HCT116 (cell line): ENCODE measurements around the gene CAMKK2. TPM values are rescaled to one million over a fixed set of nuclear protein-coding genes. Genes with fewer than 3 reads are reported as not detected.
A peak's percentile ranks its signal among the peaks of the same experiment; 100 is the strongest.

Experiments used
- ATAC-seq: fragments of 200-7000 bp; cut with Tn5 transposase; 2 replicates; pipeline ENCODE4 v1.9.1; 2020; ENCODE audit warnings: mild to moderate bottlenecking, moderate library complexity
- BruUV-seq: library from RNA; stranded (reverse); fragments of 400-500 nt; replicated peaks from 2 replicates; lab custom pipeline; 2021; lab: Mats Ljungman, UMichigan
- CTCF ChIA-PET: fragments of 300-600 bp; sonication (Branson Sonifier 250); formaldehyde crosslinking; loops from one replicate; lab custom pipeline; 2021; ENCODE audit warnings: antibody characterized with exemption; lab: Charles Lee
- POLR2A ChIA-PET: fragments of 300-600, 350-600 bp; sonication (Branson Sonifier 250); formaldehyde crosslinking; loops from one replicate; lab custom pipeline; 2021; ENCODE audit warnings: antibody characterized with exemption; lab: Charles Lee
- RAD21 ChIA-PET, 2 experiments: fragments of 300-600 bp; sonication (Branson Sonifier 250); formaldehyde crosslinking; loops; one replicate each; lab custom pipeline; 2023; ENCODE audit warnings: low total read pairs in 2 of 2; ENCODE audit not compliant: uncharacterized antibody in 2 of 2, unreplicated experiment in 2 of 2, low non-redundant PET in 1 of 2; lab: Charles Lee
- DNase-seq: peaks from one replicate; pipeline ENCODE4 v3.0.0-alpha.2; 2010; ENCODE audit warnings: low read depth, low spot score
- H2AFZ ChIP-seq: fragments of 200-600 bp; shearing (Covaris generic), sonication (generic); 2 replicates; pipeline ENCODE4 v1.6.1; 2017; ENCODE audit warnings: low read depth, mixed run types, mixed read lengths, antibody characterized with exemption, low read length; ENCODE audit not compliant: poor library complexity, severe bottlenecking
- H3K27ac ChIP-seq: 2 replicates; pipeline ENCODE4 v1.5.1; 2012; ENCODE audit warnings: low read depth, low read length
- H3K27me3 ChIP-seq: fragments of 200-600 bp; sonication (generic); 2 replicates; pipeline ENCODE4 v1.6.1; 2016; ENCODE audit warnings: mixed run types, low read length, mixed read lengths; ENCODE audit not compliant: insufficient read depth
- H3K36me3 ChIP-seq, 2 experiments: fragments of 200-500 bp in 1 of 2; fragments of 200-600 bp in 1 of 2; sonication (Bioruptor generic) in 1 of 2; sonication (generic) in 1 of 2; 2 replicates each; pipeline versions ENCODE4 v1.5.1 to v1.6.1; 2014 to 2016; ENCODE audit warnings: low read length in 2 of 2, inconsistent platforms in 1 of 2, mixed read lengths in 1 of 2, mixed run types in 1 of 2; ENCODE audit not compliant: insufficient read depth in 2 of 2, control insufficient read depth in 1 of 2
- H3K4me1 ChIP-seq, 2 experiments: fragments of 200-600 bp in 1 of 2; sonication (generic) in 1 of 2; 2 replicates each; pipeline versions ENCODE4 v1.5.1 to v1.6.1; 2012 to 2017; ENCODE audit warnings: low read length in 2 of 2, inconsistent platforms in 1 of 2, mild to moderate bottlenecking in 1 of 2, mixed read lengths in 1 of 2, mixed run types in 1 of 2, moderate library complexity in 1 of 2; ENCODE audit not compliant: insufficient read depth in 2 of 2, control insufficient read depth in 1 of 2
- H3K4me2 ChIP-seq: fragments of 200-600 bp; sonication (generic); 2 replicates; pipeline ENCODE4 v1.6.1; 2017; ENCODE audit warnings: mixed run types, low read length, mixed read lengths
- H3K4me3 ChIP-seq, 2 experiments: fragments of 200-600 bp in 1 of 2; sonication (generic) in 1 of 2; replicated peaks in 1 of 2; 2 replicates each; pipeline ENCODE4 v1.5.1; 2011 to 2016; ENCODE audit warnings: low read length in 2 of 2, control low read depth in 1 of 2, low read depth in 1 of 2, mild to moderate bottlenecking in 1 of 2, mixed read lengths in 1 of 2, mixed run types in 1 of 2
- H3K79me2 ChIP-seq: fragments of 200-600 bp; sonication (generic); 2 replicates; pipeline ENCODE4 v1.6.1; 2017; ENCODE audit warnings: mild to moderate bottlenecking, mixed run types, low read length, moderate library complexity, mixed read lengths; ENCODE audit not compliant: insufficient read depth
- H3K9ac ChIP-seq: fragments of 200-600 bp; sonication (generic); 2 replicates; pipeline ENCODE4 v1.6.1; 2016; ENCODE audit warnings: low read length, mixed read lengths
- H3K9me2 ChIP-seq: fragments of 200-600 bp; sonication (generic), shearing (Covaris generic); 2 replicates; pipeline ENCODE4 v1.6.1; 2017; ENCODE audit warnings: mixed run types, mild to moderate bottlenecking, moderate library complexity; ENCODE audit not compliant: insufficient read depth
- H3K9me3 ChIP-seq, 2 experiments: fragments of 200-500 bp in 1 of 2; fragments of 200-600 bp in 1 of 2; sonication (Bioruptor generic) in 1 of 2; sonication (generic) in 1 of 2; 2 replicates each; pipeline ENCODE4 v1.6.1; 2014 to 2017; ENCODE audit warnings: low read length in 2 of 2, mixed read lengths in 2 of 2, inconsistent platforms in 1 of 2, low read depth in 1 of 2, mild to moderate bottlenecking in 1 of 2, mixed run types in 1 of 2, moderate library complexity in 1 of 2; ENCODE audit not compliant: control insufficient read depth in 1 of 2, insufficient read depth in 1 of 2
- H4K20me1 ChIP-seq: fragments of 200-600 bp; sonication (generic), shearing (Covaris generic); 2 replicates; pipeline ENCODE4 v1.6.1; 2017; ENCODE audit warnings: mixed run types, mild to moderate bottlenecking, moderate library complexity; ENCODE audit not compliant: insufficient read depth
- CBX3 ChIP-seq: IDR thresholded peaks from 2 replicates; pipeline ENCODE4 v1.6.1; 2012; ENCODE audit warnings: low read depth
- EZH2 ChIP-seq: fragments of 200-600 bp; sonication (generic); IDR thresholded peaks from 2 replicates; pipeline ENCODE4 v1.6.1; 2017; ENCODE audit warnings: antibody characterized with exemption, mixed run types
- RAD21 ChIP-seq: IDR thresholded peaks from 2 replicates; pipeline ENCODE4 v1.6.1; 2012; ENCODE audit warnings: low read depth, mild to moderate bottlenecking
- intact Hi-C: fragments of 100-400 bp; cut with micrococcal nuclease; formaldehyde crosslinking; loops from 2 replicates; pipeline ENCODE4 v1.10.0; 2022
- total RNA-seq: library from RNA; stranded (reverse); gene quantifications from one replicate; pipeline ENCODE4 v1.2.1, GENCODE V29; 2021; ENCODE audit not compliant: unreplicated experiment
- TF ChIP-seq, protein P1 (sequence below), 3 experiments: fragments of 200-600 bp in 1 of 3; sonication (generic) in 1 of 3; IDR thresholded peaks in 2 of 3; conservative IDR thresholded peaks in 1 of 3; 2 replicates each; pipeline ENCODE4 v1.5.1; 2012 to 2017; ENCODE audit warnings: low read depth in 2 of 3, low read length in 2 of 3, antibody characterized with exemption in 1 of 3, borderline replicate concordance in 1 of 3, control low read depth in 1 of 3, mild to moderate bottlenecking in 1 of 3, mixed read lengths in 1 of 3, mixed run types in 1 of 3, moderate library complexity in 1 of 3; ENCODE audit not compliant: insufficient read depth in 1 of 3

CAMKK2 gene
- total RNA-seq, 1 experiment from 2014 or later: 33.8 TPM

DNA sequence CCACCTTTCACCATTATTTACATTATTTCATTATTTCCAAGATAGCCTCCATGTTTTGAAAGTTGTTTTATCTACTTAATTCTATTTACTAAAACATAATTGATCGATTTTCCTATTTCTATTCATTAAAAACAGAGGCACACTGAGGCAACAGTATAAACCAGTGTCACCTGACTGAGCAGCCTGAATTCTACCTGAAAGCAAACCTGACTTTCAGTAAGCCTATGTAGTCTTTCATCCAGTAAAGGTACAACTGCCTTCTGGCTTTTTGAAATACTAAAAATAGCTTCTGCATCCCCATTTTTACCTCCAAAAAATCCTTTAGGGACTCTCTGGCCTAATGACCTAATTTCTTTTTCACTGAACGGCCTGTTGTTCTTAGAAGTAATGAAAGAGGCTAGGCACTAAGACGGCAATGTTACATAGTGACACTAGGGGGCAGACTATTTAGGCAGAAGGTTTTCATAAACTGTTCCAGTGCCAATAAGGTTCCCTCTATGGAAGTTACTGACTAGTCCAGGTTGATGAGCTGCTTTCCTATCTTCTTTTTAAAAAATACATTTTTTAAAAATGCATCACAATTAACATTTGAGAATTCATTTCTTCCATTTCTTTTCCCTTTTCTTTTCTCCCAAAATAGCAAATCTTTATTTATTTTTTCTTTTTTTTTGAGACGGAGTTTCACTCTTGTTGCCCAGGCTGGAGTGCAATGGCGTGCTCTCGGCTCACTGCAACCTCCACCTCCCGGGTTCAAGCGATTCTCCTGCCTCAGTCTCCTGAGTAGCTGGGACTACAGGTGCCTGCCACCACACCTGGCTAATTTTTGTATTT lies 38.2 kb upstream of the CAMKK2 start:
- H3K79me2 ChIP-seq: no peaks in the 10 kb centered on the region
- H3K9ac ChIP-seq: no peak overlapping the region
- ChIA-PET RAD21 (interaction anchor here in 1 of 2 experiments (0.7 kb wide), 1 partner anchor 66 kb away, joined by 3 read pairs; no protein-coding TSS in a partner anchor), CTCF (interaction anchor here (0.6 to 3.1 kb wide), 5 partner anchors 9 to 108 kb away, joined by 3 to 19 read pairs (median 4); no protein-coding TSS in a partner anchor), POLR2A (interaction anchor here (0.8 to 0.9 kb wide), 2 partner anchors 18 to 107 kb away, joined by 3 to 6 read pairs; partner anchors contain the start of gene ANAPC5)
- peaks cover 45% of the 10 kb centered on the region in 2 experiments for H3K36me3 ChIP-seq
- no peak overlapping the region for H3K4me3 ChIP-seq
- H3K4me2 ChIP-seq: no peak overlapping the region
- H3K27ac ChIP-seq: no peak overlapping the region
- intact Hi-C loops: loop anchor here (1.0 kb wide), 1 partner anchor 109 kb away; no protein-coding TSS in a partner anchor
- H3K9me2 ChIP-seq: no peaks in the 10 kb centered on the region
- no peak overlapping the region for H2AFZ ChIP-seq
- peak; percentile 94 for ATAC-seq
- H3K27me3 ChIP-seq: no peaks in the 10 kb centered on the region
- H3K4me1 ChIP-seq: no peaks in the 10 kb centered on the region
- TF ChIP-seq, protein P1, sequence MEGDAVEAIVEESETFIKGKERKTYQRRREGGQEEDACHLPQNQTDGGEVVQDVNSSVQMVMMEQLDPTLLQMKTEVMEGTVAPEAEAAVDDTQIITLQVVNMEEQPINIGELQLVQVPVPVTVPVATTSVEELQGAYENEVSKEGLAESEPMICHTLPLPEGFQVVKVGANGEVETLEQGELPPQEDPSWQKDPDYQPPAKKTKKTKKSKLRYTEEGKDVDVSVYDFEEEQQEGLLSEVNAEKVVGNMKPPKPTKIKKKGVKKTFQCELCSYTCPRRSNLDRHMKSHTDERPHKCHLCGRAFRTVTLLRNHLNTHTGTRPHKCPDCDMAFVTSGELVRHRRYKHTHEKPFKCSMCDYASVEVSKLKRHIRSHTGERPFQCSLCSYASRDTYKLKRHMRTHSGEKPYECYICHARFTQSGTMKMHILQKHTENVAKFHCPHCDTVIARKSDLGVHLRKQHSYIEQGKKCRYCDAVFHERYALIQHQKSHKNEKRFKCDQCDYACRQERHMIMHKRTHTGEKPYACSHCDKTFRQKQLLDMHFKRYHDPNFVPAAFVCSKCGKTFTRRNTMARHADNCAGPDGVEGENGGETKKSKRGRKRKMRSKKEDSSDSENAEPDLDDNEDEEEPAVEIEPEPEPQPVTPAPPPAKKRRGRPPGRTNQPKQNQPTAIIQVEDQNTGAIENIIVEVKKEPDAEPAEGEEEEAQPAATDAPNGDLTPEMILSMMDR (IDR thresholded peaks at IDR 0.05 in 2 of 3, conservative IDR thresholded peaks at IDR 0.05 in 1 of 3; ENCODE audit: borderline replicate concordance in 1 of 3, insufficient read depth in 1 of 3, low read depth in 2 of 3, low read length in 2 of 3): peak; percentile 72 to 86 (median 74); a peak in 5 of 6 replicates
- TF ChIP-seq CBX3 (no peak), RAD21 (peak; percentile 67), EZH2 (no peak)
- no peaks in the 10 kb centered on the region for H3K9me3 ChIP-seq
- BruUV-seq: TSS peak; percentile 11
- DNase-seq: peak; percentile 46
- H4K20me1 ChIP-seq: no peaks in the 10 kb centered on the region

DNA sequence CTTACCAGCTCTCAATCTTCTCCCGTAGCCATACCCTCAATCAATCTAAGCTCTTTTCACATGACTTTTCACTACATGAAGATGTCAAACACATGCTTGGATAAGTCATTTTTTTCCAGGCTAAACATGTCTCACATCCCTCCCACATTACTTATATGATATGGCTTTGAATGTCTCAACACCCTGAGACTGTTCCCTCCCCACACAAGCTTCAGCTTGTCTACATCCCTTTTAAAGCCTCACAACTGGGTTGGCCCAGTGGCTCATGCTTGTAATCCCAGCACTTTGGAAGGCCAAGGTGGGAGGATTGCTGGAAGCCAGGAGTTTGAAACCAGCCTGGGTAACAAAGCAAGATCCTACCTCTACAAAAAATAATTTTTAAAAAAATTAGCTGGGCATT lies 37.2 kb upstream of the CAMKK2 start:
- ChIA-PET RAD21 (no interaction called here), CTCF (interaction anchor here (2.8 to 3.1 kb wide), 2 partner anchors 10 to 109 kb away, joined by 15 to 19 read pairs; no protein-coding TSS in a partner anchor), POLR2A (no interaction called here)
- Histone ChIP-seq H4K20me1 (no peaks in the 10 kb centered on the region), H3K27me3 (no peaks in the 10 kb centered on the region), H3K9ac (no peak overlapping the region), H3K79me2 (no peaks in the 10 kb centered on the region), H3K9me3 (no peaks in the 10 kb centered on the region), H3K4me2 (no peak overlapping the region), H3K4me3 (no peak overlapping the region), H2AFZ (no peak overlapping the region), H3K4me1 (no peaks in the 10 kb centered on the region), H3K36me3 (peaks cover 39 to 47% of the 10 kb centered on the region in 2 experiments; a peak in 3 of 4 replicates), H3K9me2 (no peaks in the 10 kb centered on the region), H3K27ac (no peak overlapping the region)
- intact Hi-C loops: loop anchor here (1.0 kb wide), 1 partner anchor 110 kb away; no protein-coding TSS in a partner anchor
- no peak for TF ChIP-seq RAD21
- ATAC-seq (no peak), DNase-seq (no peak)
- no TSS peak for BruUV-seq
